ENCODE results near the gene GJA1. TPM values are rescaled to one million over a fixed set of nuclear protein-coding genes. Genes with fewer than 3 reads are reported as not detected.
"Not testable (repeated sequence)": the region's sequence is repeated elsewhere in the genome, so short reads cannot be mapped to it uniquely, and the experiment has no call there.

GJA1 gene
- 100 to 1,000 TPM in 1 of 4 donors, 10 to 100 TPM in 3; 51.8 to 279 (median 76.3) TPM for polyA plus RNA-seq (ENCODE audit: insufficient read length in 4 of 4)

- peak in 3 of 4 donors; percentile 59 to 68 (median 61) for DNase-seq (ENCODE audit: low read depth in 4 of 4, low spot score in 3 of 4)
Measured at GRCh38 chr6:121435444-121436069, at the start of gene GJA1. Gene GJA1 (plus strand): TSS chr6:121435646. CDS start chr6:121446848, 11,202 bp downstream.

- not testable (repeated sequence) for DNase-seq (ENCODE audit: low read depth in 4 of 4, low spot score in 3 of 4)
Measured at GRCh38 chr6:121386551-121386950, 48.9 kb upstream of the GJA1 start.

DNA sequence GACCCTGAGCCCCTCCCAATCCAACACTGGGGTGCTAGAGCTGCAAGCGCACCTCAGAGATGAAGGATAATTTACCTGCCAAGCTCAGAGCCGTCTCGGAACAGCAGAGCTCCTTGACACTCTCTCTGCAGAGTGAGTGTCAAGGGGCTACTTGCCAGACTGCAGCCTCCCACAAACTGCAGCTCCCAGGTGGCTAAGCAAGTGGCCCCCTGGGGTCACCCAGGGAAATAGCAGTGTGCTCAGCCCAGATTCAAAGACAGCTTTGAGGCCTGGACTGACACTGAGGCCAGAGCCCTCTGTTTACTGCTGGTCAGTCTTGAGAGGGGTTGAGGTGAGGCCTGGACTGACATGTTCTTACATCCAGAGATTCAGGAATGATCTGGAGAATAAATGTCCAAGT is 46.0 kb upstream of the GJA1 start:
- no peak for DNase-seq (ENCODE audit: low read depth in 4 of 4, low spot score in 3 of 4)

DNA sequence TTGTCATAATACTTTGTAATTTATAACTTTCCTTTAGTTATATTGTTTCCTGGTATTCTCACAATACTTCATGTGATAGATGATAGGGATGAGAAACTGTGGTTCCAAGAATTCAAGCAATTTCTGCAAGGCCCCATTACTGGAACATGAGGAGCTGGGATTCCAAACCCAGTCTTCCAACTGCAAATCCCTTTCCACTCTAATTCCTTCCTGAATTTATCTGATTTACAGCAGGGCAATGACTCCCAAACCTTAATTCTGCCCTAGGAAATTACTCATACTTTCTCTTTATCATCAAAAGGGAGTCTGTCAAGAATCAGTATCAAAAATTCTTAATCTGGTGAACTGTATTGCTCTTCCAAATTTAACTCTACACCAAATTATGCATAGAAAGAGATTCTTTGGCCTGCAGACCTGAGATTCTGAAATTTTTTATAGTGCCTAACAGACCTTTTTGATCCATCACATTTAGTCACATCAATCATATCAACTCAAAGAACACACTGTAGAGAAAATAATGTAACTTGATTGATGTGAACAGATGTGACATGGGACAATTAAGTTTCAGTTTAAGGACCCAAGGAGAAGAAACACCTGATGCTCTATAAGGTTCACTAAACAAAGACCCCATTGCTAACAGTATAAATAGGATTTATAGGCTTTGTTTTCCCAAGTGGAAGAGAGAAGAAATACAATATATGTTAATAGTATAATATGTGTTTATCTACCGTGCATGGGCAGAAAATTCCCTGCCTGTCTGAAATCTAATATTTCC is 41.5 kb upstream of the GJA1 start:
- DNase-seq (ENCODE audit: low read depth in 4 of 4, low spot score in 3 of 4) = peak in 2 of 4 donors; percentile 16 to 37

GRCh38 chr6:121395736-121396135 is 39.7 kb upstream of the GJA1 start:
- DNase-seq (ENCODE audit: low read depth in 4 of 4, low spot score in 3 of 4) = no peak

GRCh38 chr6:121397188-121397587 is 38.3 kb upstream of the GJA1 start:
- DNase-seq (ENCODE audit: low read depth in 4 of 4, low spot score in 3 of 4) = not testable (repeated sequence)

- no peak for DNase-seq (ENCODE audit: low read depth in 4 of 4, low spot score in 3 of 4)
Measured at GRCh38 chr6:121398127-121398526, 37.3 kb upstream of the GJA1 start.

- DNase-seq (ENCODE audit: low read depth in 4 of 4, low spot score in 3 of 4) = no peak
Measured at GRCh38 chr6:121399966-121400365, 35.5 kb upstream of the GJA1 start.

DNA sequence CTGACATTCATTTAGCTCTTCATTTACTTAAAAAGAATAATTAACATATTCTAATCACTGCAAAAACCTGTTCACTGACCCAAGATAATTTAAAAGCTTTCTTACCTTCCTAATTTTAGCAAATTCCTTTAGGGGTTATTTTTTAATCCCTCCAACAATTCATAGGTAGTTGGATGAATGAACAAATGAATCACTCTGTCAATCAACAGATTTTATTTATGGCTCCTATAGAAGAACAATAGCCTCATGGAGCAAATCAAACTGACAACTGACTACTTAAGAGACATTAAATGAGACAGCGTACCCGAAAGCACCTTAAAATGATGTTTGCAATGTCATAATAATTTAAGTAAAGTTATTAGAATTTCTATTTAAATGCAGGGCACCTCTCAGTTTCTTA is 31.5 kb upstream of the GJA1 start:
- no peak for DNase-seq (ENCODE audit: low read depth in 4 of 4, low spot score in 3 of 4)

- no peak for DNase-seq (ENCODE audit: low read depth in 4 of 4, low spot score in 3 of 4)
Measured at GRCh38 chr6:121405306-121405705, 30.1 kb upstream of the GJA1 start.

DNA sequence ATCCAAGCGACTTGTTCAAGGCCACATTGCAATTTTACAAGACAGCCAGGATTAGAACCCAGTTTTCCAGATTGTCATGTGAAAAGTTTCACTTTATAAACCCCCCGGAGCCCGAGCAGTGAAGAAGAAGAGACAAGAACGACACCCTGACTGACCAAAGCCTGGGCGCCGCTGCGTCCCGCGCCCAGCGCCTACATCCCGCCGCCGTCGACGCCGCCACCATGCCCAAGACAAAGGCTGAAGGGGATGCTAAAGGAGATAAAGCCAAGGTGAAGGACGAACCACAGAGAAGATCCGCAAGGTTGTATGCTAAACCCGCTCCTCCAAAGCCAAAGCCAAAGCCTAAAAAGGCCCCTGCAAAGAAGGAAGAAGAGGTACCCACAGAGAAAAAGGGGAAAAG is 27.1 kb upstream of the GJA1 start:
- no peak for DNase-seq (ENCODE audit: low read depth in 4 of 4, low spot score in 3 of 4)

DNA sequence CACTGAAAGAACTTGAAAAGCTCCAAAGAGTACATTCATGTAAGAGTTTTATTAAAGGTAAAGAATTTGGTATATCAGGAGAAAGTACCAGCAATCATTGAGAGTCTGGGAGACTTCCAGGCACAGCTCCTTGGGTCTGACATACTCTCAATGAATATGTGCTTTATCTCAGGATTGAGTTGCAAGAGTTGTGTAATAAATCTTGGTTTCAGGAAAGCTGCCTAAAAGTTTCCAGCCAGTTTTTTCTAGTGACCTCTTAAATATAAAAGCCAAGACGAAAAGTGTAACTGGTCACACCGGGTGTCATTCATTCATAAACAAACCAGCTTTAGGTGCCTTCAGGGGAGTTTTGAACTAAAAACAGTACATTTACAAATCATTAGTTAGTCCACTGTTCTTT is 21.6 kb upstream of the GJA1 start:
- DNase-seq (ENCODE audit: low read depth in 4 of 4, low spot score in 3 of 4) = no peak

DNA sequence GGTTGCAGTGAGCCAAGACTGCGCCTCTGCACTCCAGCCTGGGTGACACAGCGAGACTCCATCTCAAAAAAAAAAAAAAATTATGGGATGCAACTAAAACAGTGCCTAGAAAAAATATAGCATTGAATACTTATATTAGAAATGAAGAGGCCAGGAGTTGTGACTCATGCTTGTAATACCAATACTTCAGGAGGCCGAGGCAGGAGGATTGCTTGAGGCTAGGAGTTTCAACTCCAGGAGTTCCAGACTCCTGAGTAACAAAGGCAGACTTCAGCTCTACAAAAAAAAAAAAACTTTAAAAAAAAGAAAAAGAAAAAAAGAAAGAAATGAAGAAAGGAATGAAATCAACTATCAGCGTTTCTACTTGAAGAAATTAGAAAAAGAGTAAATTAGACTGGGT is 17.1 kb upstream of the GJA1 start:
- DNase-seq (ENCODE audit: low read depth in 4 of 4, low spot score in 3 of 4) = no peak

DNA sequence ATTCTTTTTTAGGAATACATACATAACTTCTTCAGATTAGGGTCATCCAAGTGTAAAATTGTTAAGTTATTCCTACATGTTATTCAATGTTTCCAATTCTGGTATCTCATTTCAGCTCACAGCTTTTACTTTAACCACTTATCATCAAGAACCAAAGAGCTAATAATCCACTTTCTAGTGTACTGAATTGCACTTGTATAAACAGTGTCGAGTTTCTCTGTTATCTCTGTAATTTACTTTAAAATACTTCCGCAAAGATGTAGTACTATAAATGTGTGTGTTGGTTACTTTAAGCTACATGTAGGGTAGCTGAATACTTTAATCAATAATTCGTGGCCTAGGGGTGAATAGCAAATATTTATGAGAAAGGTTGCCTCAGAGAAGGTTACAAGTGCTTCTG is 8.8 kb upstream of the GJA1 start:
- no peak for DNase-seq (ENCODE audit: low read depth in 4 of 4, low spot score in 3 of 4)

DNA sequence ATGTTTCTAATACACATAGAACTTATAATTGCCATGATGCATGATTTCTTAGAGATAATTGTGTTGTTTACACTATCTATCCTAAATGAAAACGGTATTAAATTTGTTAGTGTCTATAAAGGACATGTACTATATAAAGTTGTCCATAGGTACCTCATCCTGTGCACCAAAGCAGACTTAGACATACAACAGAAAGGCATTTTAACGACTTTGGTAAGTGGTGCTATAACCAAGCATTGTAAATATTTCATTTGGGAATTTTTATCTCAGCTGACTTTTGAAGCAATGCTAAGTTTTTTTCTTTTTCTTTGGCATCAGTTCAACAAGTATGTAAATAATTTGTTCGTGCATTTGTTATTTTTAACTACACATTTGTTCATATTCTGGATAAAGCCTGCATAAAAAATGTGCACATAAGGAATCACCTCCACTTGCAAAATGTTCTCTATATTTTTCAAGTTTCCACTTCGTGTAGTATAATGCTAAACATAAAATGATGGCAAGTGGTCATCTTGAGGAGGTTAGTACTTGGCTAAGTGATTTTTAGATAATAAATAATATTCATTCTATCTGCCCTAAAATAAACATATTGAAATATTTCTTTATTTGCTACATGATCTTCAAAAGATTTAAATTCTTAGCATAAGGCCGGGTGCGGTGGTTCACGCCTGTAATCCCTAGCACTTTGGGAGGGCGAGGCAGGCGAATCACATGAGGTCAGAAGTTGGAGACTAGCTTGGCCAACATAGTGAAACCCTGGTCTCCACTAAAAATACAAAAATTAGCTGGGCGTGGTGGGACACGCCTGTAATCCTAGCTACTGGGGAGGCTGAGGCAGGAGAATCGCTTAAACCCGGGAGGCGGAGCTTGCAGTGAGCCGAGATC is 6.3 kb upstream of the GJA1 start:
- no peak for DNase-seq (ENCODE audit: low read depth in 4 of 4, low spot score in 3 of 4)

- DNase-seq (ENCODE audit: low read depth in 4 of 4, low spot score in 3 of 4) = peak in 1 of 4 donors; percentile 44
Measured at GRCh38 chr6:121430514-121431460, 4.7 kb upstream of the GJA1 start.

GRCh38 chr6:121431776-121432175 is 3.7 kb upstream of the GJA1 start:
- not testable (repeated sequence) for DNase-seq (ENCODE audit: low read depth in 4 of 4, low spot score in 3 of 4)

DNA sequence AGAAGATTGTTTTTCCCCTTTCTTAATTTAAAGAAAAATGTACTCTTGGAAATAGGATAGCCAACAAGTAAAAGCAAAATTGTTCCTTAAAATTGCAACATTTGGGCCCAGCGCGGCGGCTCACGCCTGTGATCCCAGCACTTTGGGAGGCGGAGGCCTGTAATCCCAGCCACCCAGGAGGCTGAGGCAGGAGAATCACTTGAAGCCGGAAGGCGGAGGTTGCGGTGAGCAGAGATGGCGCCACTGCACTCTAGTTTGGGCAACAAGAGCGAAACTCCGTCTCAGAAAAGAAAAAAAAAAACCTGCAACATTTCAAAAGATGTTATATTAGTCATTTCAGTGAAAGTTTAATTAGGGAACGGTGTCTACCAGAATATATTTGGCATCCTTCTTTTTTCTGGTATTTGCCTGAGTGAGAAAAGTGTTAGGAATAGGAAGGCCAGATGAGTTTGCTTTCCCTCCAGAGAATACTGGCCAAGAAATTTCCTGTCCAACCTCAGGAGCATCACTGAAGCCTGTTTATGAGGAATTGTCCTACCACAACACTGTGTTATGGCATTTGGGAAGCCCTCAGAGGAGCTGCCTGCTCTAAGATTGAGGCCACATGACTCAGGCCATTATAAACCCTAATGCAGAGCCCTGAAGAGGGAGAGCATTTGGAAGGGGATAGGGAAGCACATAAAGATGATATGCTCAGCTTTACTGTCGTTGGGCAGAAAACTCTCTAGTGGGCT is 1.2 kb upstream of the GJA1 start:
- no peak for DNase-seq (ENCODE audit: low read depth in 4 of 4, low spot score in 3 of 4)

DNA sequence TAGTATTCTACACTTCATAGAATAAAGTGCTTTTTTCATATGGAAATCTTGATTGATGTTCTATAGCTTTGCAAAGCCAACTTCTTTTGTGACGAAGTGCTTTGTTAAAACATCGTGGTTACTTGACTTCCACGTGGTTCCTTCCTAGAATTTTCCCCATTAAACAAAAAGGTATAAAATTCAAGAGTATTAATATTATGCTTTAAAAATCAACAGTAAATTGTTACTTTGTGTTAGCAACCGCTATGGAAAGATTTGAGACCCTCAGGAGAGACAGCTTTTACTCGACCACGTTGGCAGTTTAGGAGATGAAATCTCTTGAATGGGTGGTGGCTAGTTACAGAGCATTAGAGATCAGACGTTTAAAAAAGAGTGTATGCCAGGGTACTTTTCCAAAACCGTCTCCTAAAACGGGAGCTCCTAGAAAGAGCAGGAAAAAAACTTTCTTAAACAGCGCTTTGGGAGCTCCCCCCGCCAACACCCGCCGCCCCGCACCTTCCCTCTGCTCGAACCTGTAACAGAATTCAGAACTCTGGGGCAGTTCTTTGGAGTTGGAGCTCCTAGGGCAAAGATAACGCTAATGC is 920 bp downstream of the GJA1 start:
- DNase-seq (ENCODE audit: low read depth in 4 of 4, low spot score in 3 of 4) = no peak
